AG10803 (cell line): ENCODE measurements around the gene SHISA5.
A peak's percentile ranks its signal among the peaks of the same experiment; 100 is the strongest.

ENCODE experiments used
- DNase-seq: peaks from one replicate; pipeline ENCODE4 v3.0.0; 2010; ENCODE audit warnings: low read depth
- H3K4me3 ChIP-seq: 2 replicates; pipeline ENCODE4 v1.5.1; 2011; ENCODE audit warnings: mild to moderate bottlenecking, low read length, control low read depth
- TF ChIP-seq, protein P1 (sequence below): conservative IDR thresholded peaks from 2 replicates; pipeline ENCODE4 v1.5.1; 2011; ENCODE audit warnings: mild to moderate bottlenecking, low read length, control low read depth, inconsistent platforms

SHISA5 gene

DNA sequence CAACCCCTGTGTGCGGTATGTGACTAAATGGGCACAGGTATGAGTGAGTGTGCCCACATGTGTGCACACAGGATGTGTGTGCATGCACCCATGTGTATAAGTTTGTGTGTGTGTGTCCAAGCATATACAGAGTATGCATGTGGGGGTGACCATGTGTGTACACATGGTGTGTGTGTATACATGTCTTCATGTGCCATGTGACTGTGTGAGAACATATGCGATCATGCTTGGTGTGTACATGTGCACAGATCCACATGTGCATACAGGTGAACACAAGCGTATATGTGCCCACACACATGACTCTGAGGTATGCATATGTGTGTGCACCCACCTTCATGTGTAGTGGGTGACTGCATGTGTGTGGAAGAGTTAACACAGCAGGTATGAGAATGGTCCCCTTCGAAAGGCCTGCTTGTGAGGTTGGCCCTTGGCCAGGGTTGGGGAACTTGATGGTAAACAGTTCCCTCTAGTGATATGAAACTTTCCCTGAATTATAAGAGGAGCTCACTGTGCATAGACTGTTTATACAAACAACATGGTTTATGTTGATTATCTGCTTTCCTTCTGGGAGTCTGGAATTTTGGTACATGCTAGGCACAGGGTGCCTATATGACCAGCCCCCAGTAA is 42.3 kb upstream of the SHISA5 start:
- TF ChIP-seq, protein P1, sequence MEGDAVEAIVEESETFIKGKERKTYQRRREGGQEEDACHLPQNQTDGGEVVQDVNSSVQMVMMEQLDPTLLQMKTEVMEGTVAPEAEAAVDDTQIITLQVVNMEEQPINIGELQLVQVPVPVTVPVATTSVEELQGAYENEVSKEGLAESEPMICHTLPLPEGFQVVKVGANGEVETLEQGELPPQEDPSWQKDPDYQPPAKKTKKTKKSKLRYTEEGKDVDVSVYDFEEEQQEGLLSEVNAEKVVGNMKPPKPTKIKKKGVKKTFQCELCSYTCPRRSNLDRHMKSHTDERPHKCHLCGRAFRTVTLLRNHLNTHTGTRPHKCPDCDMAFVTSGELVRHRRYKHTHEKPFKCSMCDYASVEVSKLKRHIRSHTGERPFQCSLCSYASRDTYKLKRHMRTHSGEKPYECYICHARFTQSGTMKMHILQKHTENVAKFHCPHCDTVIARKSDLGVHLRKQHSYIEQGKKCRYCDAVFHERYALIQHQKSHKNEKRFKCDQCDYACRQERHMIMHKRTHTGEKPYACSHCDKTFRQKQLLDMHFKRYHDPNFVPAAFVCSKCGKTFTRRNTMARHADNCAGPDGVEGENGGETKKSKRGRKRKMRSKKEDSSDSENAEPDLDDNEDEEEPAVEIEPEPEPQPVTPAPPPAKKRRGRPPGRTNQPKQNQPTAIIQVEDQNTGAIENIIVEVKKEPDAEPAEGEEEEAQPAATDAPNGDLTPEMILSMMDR = no peak
- no peak overlapping the region for H3K4me3 ChIP-seq
- DNase-seq = no peak

DNA sequence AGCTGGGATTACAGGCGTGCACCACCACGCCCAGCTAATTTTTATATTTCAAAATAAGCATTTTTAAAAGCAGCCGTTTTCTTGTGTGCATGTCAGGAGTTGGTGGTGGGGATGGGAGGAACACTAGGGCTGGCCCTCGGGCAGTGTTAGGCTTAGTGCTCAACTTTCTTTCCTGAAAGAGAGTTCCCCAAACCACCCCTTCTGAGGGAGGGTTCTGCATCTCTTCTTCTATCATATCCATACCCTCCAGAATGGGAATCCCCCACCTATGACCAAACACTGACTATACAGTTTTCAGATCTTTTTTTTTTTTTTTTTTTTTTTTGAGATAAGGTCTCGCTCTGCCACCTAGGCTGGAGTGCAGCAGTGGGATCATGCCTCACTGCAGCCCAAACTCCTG is 40.2 kb upstream of the SHISA5 start:
- no peak for DNase-seq
- no peak overlapping the region for H3K4me3 ChIP-seq
- TF ChIP-seq, protein P1 = no peak

DNA sequence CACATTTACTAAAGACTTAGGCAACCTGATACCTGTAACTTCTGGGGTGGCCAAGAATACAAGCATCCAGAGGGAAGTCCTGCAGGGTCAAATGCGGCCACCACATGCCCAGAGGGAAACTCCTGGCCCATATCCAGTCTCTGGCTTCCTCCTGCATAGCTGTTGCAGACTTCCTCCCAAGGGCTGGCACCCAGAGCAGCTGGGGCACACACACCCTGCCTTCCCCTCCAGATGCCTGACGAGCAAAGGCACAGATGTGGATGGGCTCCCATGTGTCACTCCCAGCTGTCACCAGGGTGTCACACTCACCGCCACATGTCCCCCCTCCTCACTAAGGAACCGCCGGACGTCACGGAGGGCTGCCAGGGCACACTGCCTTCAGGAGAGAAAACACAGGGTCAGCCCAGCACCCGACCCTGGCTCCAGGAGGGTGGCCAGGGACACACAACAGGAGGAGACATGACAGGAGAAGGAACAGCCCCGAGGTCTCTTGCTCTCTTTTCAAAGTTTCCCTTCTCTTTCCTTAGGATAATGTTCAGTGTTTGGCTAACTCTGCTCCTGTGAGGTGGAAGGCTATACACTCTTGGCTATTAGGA is 39.4 kb upstream of the SHISA5 start:
- peak; percentile 43 for DNase-seq
- no peak overlapping the region for H3K4me3 ChIP-seq
- TF ChIP-seq, protein P1 = no peak

DNA sequence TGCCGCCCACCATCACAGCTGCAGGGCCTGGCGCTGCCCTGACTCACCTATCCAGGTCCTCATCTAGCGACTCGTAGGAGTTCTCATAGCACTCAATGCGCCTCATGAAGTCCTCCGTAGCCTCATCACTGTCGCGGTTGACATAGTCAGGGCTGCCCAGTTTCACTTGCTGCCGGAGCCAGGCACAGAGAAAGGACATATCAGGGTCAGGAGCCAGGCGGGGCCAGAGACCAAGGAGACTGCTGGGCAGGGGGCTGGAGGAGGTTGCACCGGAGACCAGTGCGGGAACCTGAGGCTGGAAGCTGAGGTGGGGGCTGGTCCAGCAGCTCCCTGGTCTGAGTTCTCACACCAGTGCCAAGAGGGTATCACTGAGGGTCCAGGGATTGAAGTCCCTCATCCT is 34.5 kb upstream of the SHISA5 start:
- DNase-seq = no peak
- no peak overlapping the region for H3K4me3 ChIP-seq
- TF ChIP-seq, protein P1 = no peak

DNA sequence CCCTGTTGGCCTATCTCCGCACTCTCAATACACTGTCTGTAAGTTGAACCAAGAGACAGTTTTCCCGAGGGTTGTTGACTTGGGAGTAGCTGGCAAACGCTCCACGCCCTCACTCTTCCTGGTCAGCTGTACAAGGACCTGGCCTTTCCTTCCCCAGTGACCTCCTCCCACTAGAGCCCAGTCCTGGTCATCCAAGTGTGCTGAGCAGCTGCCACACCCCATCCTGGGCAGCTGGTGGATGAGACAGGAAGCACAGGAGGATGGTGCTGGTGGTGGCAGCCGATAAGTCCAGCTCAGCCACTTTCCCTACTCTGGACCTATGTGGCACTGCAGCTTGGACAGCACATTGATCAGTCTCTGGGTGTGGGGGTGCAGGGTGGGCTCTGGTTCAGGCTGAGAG is 32.8 kb upstream of the SHISA5 start:
- H3K4me3 ChIP-seq = no peak overlapping the region
- TF ChIP-seq, protein P1 = no peak
- no peak for DNase-seq

DNA sequence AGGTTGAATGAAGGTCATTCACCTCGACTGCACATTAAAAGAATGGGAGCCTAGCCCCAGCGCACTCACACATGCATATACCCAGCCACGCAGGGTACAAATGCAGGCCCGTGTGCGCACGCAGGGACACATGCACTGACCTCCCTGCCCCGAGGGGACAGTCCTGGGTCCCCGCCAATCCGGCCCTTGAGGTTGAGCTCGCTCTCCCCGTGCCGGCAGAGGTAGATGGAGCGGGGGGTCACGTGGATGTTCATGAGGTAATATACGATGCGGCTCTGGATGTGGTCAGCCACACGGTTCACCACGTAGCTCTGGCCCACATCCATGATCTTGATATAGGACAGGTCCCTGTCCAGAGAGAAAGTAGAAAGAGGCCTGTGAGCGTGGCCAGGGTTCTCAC is 32.1 kb upstream of the SHISA5 start:
- TF ChIP-seq, protein P1 = no peak
- no peak for DNase-seq
- H3K4me3 ChIP-seq = no peak overlapping the region

DNA sequence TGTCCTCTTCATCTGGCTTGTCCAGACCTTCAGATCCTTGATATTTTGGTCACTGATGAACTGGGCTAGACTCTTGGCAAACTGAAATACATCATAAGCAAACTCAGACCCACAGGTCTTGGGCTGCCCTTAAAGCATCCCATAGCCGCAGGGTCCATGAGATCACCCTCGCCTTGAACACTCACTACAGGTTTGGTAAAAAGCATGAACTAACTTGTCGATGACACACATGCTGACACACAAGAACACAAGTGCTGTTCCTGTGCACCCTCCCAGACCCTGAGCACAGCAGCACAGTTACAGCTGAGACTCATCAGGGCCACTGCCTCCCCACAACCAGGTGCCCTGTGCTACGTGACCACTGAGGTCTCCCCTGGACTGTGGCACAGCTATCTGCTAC is 31.6 kb upstream of the SHISA5 start:
- H3K4me3 ChIP-seq = no peak overlapping the region
- TF ChIP-seq, protein P1 = no peak
- no peak for DNase-seq
